Measurements from ENCODE around the gene PFKFB1. TPM values are rescaled to one million over a fixed set of nuclear protein-coding genes. Genes with fewer than 3 reads are reported as not detected.
A peak's percentile ranks its signal among the peaks of the same experiment; 100 is the strongest.
"Not testable (repeated sequence)": the region's sequence is repeated elsewhere in the genome, so short reads cannot be mapped to it uniquely, and the experiment has no call there.

PFKFB1 gene
- total and polyA plus RNA-seq, 9 of the 15 experiments (the other 6 are each of a cell fraction or from before 2014, with no cell fraction given), result 0.07 to 0.24 (median 0.15) TPM; not detected in 2

DNA sequence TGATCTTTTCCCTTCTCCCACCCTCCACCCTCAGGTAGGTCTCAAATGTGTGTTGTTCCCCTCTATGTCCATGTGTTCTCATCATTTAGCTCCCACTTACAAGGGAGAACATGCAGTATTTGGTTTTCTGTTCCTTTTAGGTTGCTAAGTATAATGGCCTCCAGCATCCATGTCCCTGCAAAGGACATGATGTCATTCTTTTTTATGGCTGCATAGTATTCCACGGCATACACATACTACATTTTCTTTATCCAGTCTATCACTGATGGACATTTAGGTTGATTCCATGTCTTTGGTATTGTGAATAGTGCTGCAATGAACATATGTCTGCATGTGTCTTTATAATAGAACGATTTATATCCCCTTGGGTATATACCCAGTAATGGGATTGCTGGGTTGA lies 10.7 kb downstream of the PFKFB1 start:
- H3K4me1 ChIP-seq (replicated peaks in 1 of 2; ENCODE audit: control insufficient read depth in 2 of 2, insufficient read depth in 2 of 2, low read length in 2 of 2); H3K9me3 ChIP-seq (replicated peaks; ENCODE audit: control insufficient read depth, insufficient read depth, low read depth, low read length); POLR2A ChIA-PET; H2AFZ ChIP-seq (ENCODE audit: low read depth, low read length); FAIRE-seq; CTCF ChIA-PET (ENCODE audit: low intra/inter-chr PET ratio); intact Hi-C loops (cut with micrococcal nuclease); H3K9ac ChIP-seq (ENCODE audit: insufficient read depth in 1 of 2, low read depth in 2 of 2, low read length in 2 of 2); in situ Hi-C loops (cut with MboI); H3K4me2 ChIP-seq (ENCODE audit: insufficient read depth, low read length); H3K4me3 ChIP-seq; H3K27ac ChIP-seq (ENCODE audit: extremely low read depth, low read depth, low read length); H3K79me2 ChIP-seq (ENCODE audit: control insufficient read depth, insufficient read depth, low read length); H3K9me1 ChIP-seq (ENCODE audit: control insufficient read depth, insufficient read depth, low read length); H4K20me1 ChIP-seq (replicated peaks; ENCODE audit: control insufficient read depth, insufficient read depth, low read length); DNase-seq (ENCODE audit: extremely low read depth in 1 of 4, low spot score in 3 of 4); BruUV-seq (replicated peaks); H3K27me3 ChIP-seq (ENCODE audit: control insufficient read depth in 2 of 2, insufficient read depth in 2 of 2, low read length in 2 of 2); H3K36me3 ChIP-seq (ENCODE audit: control insufficient read depth, insufficient read depth, low read length); ATAC-seq: not testable (repeated sequence)
- WGBS (ENCODE audit: insufficient coverage, low coverage, missing lambda C conversion rate), result 20% methylated on average over 2 of the region's 2 CpGs
- TF ChIP-seq ZNF146 (CRISPR knock-in tag; IDR thresholded peaks at IDR 0.05; ENCODE audit: unreplicated experiment), result peak; percentile 86

DNA sequence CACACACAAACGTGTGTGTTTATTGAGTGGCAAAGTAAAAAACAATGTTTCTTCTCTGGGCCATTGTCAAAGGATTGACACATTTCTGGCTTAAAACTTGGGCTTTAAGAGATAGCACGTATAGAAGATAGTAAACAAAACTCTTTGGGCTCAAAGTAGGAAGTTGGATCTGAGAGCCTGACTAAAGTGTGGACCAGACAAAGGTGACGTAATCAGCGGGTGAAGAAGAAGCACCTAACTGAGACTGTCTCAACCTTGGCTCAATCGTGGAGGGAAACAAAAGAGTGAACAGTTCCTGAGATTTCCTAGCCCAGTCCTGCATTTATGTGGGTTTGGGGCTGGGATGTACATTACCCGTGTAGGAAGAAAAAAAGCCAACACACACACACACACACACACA lies 13.7 kb downstream of the PFKFB1 start:
- Histone ChIP-seq H2AFZ (ENCODE audit: low read depth, low read length) (0 out of 2 replicates have a peak overlapping the region, but pooled peaks have one; percentile 10), H3K9me1 (ENCODE audit: control insufficient read depth, insufficient read depth, low read length) (no peaks in the 10 kb centered on the region), H3K9me3 (replicated peaks; ENCODE audit: control insufficient read depth, insufficient read depth, low read depth, low read length) (no peaks in the 10 kb centered on the region), H3K4me1 (replicated peaks in 1 of 2; ENCODE audit: control insufficient read depth in 2 of 2, insufficient read depth in 2 of 2, low read length in 2 of 2) (no peaks in the 10 kb centered on the region), H3K4me2 (ENCODE audit: insufficient read depth, low read length) (no peak overlapping the region), H3K27ac (ENCODE audit: extremely low read depth, low read depth, low read length) (no peak overlapping the region), H4K20me1 (replicated peaks; ENCODE audit: control insufficient read depth, insufficient read depth, low read length) (no peaks in the 10 kb centered on the region), H3K9ac (ENCODE audit: insufficient read depth in 1 of 2, low read depth in 2 of 2, low read length in 2 of 2) (no peak overlapping the region), H3K79me2 (ENCODE audit: control insufficient read depth, insufficient read depth, low read length) (no peaks in the 10 kb centered on the region), H3K36me3 (ENCODE audit: control insufficient read depth, insufficient read depth, low read length) (no peaks in the 10 kb centered on the region), H3K4me3 (no peak overlapping the region), H3K27me3 (ENCODE audit: control insufficient read depth in 2 of 2, insufficient read depth in 2 of 2, low read length in 2 of 2) (no peaks in the 10 kb centered on the region)
- POLR2A ChIA-PET, result no interaction called here
- ATAC-seq, result no peak
- in situ Hi-C loops (cut with MboI), result no loop called here
- no peak for DNase-seq (ENCODE audit: extremely low read depth in 1 of 4, low spot score in 3 of 4)
- 15% methylated on average over 5 of the region's 6 CpGs for WGBS (ENCODE audit: insufficient coverage, low coverage, missing lambda C conversion rate)
- CTCF ChIA-PET (ENCODE audit: low intra/inter-chr PET ratio), result no interaction called here
- FAIRE-seq, result no peak
- no TSS peak for BruUV-seq (replicated peaks)
- intact Hi-C loops (cut with micrococcal nuclease), result no loop called here
- no peak for TF ChIP-seq CEBPG (CRISPR knock-in tag; IDR thresholded peaks at IDR 0.05)
- peak in 1 of 2 experiments; percentile 31; a peak in 1 of 4 replicates for TF ChIP-seq CEBPG (tag; conservative IDR thresholded peaks at IDR 0.05 in 1 of 2, IDR thresholded peaks at IDR 0.05 in 1 of 2)
- no peak for TF ChIP-seq NFXL1 (CRISPR knock-in tag; IDR thresholded peaks at IDR 0.05)
- TF ChIP-seq DNMT1 (IDR thresholded peaks at IDR 0.05), result no peak
- TF ChIP-seq ATF7 (IDR thresholded peaks at IDR 0.05), result peak; percentile 80
- no peak for TF ChIP-seq PHB2 (IDR thresholded peaks at IDR 0.05; ENCODE audit: low read depth)
- no peak for TF ChIP-seq PYGO2 (tag; IDR thresholded peaks at IDR 0.05)
- TF ChIP-seq, protein P1, sequence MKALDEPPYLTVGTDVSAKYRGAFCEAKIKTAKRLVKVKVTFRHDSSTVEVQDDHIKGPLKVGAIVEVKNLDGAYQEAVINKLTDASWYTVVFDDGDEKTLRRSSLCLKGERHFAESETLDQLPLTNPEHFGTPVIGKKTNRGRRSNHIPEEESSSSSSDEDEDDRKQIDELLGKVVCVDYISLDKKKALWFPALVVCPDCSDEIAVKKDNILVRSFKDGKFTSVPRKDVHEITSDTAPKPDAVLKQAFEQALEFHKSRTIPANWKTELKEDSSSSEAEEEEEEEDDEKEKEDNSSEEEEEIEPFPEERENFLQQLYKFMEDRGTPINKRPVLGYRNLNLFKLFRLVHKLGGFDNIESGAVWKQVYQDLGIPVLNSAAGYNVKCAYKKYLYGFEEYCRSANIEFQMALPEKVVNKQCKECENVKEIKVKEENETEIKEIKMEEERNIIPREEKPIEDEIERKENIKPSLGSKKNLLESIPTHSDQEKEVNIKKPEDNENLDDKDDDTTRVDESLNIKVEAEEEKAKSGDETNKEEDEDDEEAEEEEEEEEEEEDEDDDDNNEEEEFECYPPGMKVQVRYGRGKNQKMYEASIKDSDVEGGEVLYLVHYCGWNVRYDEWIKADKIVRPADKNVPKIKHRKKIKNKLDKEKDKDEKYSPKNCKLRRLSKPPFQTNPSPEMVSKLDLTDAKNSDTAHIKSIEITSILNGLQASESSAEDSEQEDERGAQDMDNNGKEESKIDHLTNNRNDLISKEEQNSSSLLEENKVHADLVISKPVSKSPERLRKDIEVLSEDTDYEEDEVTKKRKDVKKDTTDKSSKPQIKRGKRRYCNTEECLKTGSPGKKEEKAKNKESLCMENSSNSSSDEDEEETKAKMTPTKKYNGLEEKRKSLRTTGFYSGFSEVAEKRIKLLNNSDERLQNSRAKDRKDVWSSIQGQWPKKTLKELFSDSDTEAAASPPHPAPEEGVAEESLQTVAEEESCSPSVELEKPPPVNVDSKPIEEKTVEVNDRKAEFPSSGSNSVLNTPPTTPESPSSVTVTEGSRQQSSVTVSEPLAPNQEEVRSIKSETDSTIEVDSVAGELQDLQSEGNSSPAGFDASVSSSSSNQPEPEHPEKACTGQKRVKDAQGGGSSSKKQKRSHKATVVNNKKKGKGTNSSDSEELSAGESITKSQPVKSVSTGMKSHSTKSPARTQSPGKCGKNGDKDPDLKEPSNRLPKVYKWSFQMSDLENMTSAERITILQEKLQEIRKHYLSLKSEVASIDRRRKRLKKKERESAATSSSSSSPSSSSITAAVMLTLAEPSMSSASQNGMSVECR (CRISPR knock-in tag; IDR thresholded peaks at IDR 0.05), result no peak
- TF ChIP-seq, protein P2, sequence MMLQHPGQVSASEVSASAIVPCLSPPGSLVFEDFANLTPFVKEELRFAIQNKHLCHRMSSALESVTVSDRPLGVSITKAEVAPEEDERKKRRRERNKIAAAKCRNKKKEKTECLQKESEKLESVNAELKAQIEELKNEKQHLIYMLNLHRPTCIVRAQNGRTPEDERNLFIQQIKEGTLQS (IDR thresholded peaks at IDR 0.05), result peak; percentile 68
- TF ChIP-seq, protein P2 (CRISPR knock-in tag; conservative IDR thresholded peaks at IDR 0.05), result no peak
- TF ChIP-seq ZNF3 (CRISPR knock-in tag; IDR thresholded peaks at IDR 0.05), result no peak

All from K562 (cell line).